NCI-H2107 treated with DMSO at 0.1 percent for 48 hours (cell line): ENCODE data around the gene CEP131.

ENCODE experiments used
- DNase-seq: peaks from one replicate; lab custom pipeline; 2025; ENCODE audit not compliant: unreplicated experiment; lab: John Stamatoyannopoulos, UW

The CEP131 gene

DNA sequence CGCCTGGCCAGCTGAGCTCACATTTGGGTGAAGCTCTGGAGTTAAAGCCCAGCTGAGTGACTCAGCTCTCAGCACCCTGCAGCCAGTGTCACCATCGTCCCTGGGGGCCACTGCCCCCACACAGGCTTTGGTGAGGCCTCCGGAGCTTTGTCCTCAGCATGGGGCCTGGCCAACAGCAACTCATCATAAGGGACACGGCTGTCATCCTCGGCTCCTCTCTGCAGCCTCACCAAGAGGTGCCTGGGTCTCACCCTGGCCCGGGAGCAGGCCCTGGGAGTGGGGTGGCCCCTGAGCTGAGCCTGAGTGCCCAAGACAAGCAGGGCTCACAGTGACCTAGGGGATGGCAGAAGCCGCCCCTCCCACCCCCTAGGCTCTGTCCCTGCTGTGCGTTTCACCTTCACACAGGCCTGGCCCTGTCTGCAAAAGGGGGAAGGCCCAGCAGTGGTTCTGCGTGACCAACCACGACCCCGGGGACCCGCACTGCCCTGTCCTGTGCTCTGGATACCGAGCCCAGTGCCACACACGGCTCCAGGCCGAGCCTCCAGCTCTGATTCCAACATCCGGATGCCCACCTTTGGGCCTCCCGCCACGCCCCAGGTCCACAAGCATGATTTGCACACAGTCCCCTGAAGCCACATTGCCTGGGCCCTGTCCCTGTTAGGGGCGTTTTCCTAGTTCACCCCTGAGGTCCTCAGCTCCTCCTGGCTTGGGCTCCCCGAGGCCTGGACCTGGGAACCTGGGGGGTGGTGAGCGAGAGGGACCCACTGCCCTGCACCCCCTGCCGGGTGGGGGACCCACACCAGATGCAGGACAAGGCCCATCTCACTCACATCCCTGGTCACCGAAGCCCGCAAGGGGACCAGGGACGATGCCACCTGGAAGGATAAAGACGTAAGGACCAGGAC lies 34.9 kb downstream of the CEP131 start:
- DNase-seq = no peak

DNA sequence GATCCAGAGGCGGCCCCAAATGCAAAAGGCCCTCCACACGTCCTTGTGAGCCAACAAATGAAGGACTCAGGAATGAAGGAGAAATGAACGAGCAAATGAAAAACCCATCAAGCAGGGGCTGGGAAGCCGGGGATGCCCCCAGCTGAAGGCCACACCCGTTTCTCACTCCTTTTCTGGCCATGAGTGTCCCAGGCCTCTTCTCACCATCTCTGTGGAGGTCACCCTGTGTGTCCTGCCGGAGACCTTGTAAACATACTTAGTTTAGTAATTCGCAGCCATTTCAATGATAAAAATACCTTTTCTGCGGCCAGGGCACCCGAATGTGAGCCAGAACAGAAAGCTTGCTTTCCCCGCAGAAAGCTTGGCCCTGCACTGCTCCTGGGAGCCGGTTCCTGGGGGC lies 35.6 kb downstream of the CEP131 start:
- no peak for DNase-seq

DNA sequence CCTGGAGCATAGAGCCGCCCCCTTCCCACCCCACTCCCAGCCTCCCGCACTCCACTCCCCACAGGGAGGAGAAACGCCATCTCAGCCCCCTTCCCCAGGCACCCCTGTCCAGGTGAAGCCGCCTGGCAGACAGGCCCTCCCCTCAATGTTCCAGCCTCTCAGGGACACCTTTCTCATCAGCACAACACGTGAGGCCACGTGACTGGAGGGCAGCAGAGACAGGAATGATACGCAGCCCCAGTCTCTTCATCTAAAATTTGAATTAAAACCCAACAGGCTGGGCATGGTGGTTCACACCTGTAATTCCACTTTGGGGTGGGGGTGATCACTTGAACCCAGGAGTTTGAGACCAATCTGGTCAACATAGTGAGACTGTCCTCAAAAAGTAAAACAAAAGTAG lies 36.6 kb downstream of the CEP131 start:
- no peak for DNase-seq

DNA sequence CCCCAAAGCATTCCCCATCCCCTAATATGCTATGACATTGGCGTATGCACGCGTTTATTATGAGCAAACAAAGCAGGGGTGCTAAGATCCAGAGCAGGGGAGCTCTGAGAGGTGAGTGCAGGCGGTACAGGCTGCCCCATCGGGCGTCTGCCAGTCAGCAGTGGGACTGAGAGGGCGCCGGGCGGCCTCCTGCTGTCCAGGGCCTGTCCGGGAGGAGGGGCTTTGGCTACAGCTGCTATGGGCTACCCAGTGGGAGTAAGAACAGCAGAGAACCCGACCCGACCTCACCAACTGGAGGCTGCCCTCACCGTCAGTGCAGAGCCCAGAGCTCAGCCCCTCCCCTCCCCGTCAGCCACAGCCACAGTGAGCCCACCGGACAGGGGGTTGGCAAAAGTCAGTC lies 38.2 kb downstream of the CEP131 start:
- DNase-seq = no peak

DNA sequence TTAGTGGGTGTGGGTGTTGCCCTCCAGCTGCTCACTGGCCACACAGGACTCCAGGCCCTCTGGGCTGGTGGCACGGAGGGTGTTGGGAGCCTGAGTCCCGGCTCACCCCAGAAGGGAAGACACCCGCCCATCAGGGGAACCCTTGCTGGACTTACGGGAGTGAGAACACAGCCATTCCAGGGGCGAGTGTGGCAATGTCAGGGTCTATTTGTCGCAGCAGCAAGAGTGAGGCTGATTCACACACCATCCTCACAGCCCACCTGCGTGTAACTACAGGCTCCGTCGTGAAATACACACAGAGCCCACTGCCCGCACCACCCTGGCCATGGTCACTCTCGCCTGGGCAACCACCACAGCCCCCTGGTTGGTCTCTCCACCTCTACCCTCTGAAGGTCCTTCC lies 39.0 kb downstream of the CEP131 start:
- no peak for DNase-seq

DNA sequence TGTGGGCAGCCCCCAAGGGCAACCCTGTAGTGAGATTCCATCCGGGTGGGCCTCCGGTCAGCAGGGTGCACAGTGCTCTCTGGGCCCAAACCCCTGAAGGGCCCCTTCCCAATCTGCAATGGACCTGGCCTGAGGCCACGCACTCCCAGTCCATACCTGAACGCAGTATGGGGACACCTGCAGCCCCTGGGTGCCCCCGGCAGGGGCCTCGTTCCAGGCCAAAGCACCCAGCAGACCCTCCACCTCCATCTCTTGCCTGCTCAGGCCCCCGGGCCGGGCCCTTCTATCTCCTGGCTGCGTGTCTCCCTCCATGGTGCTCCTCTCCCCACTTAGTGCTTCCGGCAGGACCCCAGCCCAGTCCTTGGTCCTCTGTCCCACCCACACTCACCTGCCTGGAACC lies 39.4 kb downstream of the CEP131 start:
- no peak for DNase-seq

DNA sequence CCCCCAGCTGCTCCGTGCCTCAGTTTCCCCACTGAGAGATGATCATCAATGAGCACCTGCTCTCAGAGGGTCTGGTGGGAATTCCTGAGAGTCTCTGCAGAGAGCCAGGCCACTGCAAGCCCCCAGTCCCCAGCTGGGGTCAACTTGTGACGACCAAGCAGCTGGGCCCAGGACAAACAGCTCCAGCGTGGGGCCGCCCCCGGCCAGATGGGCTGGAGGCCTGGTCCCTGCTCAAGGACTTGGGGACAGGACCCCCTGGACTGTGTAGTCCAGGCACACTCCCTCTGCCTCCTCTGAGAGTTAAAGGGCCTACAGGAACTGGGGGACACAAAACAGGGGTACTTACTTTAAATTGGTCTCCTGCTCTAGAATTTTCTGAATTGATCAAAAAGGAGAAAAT lies 40.2 kb downstream of the CEP131 start:
- DNase-seq = no peak

DNA sequence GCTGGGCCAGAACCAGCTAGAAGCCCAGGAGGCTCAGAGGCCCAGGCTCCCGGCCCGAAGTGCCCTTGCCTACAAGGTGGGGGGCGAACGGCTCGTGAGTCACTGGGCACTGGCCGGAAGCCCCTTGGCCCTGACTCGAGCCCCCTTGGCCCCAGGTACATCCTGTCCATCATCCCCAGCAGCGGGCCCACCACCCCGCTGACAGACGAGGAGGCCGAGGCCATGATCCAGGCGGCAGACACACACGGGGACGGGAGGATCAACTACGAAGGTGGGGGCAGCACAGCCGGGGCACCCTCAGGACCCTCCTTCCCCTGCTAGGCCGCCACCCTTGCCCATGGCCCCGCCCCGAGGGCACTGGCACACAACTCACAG lies 41.0 kb downstream of the CEP131 start:
- DNase-seq = no peak

DNA sequence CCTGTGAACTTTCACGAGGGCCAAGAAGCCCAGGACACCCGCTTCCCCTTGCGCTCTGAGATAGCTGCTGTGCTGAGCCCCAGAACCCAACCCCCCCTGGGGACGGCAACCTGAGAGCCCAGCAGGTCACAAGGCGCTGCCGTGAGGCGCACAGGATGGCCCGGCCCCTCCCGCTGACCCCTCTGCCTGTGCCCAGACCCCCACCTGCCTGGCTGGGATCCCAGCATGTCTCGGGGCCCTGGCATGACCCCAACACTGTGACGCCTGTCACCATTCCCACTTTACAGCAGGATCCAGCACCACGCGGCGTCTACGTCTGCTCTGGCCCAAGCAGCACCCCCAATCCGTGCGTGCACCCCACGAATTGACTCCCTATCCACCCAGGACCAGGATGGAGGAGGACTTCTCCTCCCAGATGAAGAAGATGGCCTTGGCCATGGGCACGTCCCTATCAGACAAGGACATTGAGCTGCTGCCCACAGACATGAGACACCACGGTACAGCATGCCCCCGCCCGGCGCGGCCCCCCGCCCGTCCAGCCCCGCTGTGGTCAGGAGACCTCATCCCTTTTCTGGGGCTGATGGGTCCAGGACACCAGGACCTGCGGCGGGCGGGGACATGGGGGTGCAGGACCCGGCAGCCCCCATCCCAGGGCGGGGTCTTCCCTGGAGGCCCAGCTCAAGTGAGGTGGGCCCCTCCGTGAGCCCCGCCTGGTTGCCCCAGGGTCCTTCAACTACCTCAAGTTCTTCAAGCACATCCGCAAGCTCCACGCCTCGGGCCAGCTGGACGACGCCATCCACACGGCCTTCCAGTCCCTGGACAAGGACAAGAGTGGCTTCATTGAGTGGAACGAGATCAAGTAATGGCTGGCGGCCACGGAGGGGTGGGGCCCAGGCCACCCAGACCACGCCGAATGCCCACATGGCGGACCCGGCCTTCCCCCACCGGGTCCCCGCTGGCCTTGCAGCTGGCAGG lies 41.6 kb downstream of the CEP131 start:
- no peak for DNase-seq

DNA sequence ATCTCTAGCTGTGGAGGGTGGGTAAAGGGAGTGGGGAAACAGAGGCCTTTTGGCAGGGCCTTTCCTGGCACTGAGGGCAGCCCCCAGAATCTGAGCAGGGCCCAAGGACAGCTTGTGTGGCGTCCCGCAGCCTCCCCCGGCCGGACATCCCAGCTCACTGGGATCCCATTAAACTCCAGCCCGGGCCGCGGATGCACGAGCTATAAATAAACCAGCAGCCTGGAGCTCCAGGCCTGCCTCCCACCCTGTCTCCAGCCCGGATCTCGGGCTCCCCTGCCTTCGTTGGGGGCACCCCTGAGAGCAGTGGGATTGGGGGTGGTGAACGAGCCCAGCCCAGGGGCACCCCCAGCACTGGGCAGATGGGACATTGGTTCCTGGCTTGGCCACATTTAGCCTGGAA lies 42.9 kb downstream of the CEP131 start:
- DNase-seq = no peak

DNA sequence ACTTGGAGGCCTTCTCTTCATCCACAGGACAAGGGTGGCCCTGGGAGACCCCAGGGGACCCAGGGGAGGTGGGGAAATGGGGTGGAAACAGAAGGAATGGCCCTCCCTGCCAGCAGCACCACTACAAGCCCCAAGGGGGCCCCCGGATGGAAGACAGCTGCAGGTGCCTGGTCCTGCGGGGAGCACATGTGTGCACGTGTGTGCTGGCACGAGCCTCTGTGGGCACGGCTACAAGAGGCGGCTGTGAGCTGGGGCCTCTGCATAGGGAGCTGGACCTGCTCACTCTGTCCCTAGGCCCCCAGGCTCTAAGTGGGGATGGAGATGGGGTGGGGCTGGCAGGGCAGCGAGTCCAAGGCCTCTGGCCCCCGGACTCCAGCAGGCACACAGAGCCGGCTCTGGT lies 43.5 kb downstream of the CEP131 start:
- DNase-seq = no peak

DNA sequence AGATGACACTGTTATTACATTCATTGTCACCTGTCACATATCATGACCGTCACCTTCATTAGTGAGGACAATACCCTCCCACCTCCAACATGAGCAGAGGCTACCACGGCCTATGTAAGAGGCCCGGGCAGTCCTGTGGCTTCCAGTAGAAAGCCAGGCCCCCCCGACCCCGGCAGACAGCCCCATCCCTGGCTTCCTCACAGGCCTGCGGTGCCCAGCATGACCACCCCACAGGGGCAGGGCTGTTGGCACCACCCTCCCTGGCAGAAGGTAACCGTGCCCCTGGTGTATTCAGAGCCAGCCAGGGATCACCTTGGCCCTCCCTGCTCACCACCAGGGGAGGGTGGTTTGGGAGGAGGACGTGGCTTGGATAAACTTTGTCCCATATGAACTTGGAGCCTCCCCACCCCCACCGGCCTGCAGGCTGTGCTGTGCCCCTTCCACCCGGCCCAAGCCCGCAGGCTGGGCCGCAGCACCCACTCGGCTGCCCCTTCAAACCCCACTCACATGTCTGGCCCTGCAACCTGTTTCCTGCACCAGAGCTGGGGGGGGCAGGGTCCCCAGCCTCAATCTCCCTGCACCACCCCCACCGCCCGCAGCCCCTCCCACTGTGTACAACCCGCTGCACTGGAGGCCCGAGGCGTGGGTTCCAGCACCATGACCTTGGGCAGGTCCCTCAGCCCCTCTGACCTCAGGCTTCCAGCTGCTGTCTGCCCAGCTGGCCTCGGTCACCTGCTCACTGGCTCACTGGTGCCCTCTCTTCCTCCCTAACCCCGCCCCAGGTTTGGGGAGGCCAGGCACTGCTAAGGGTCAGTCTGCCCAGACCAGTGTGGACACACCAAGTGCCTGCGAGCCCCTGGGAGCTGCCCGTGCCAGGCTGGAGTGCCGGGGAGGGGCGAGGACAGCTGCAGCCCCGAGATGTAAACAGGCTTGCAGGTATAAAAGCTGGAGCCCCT lies 44.4 kb downstream of the CEP131 start:
- DNase-seq = no peak

DNA sequence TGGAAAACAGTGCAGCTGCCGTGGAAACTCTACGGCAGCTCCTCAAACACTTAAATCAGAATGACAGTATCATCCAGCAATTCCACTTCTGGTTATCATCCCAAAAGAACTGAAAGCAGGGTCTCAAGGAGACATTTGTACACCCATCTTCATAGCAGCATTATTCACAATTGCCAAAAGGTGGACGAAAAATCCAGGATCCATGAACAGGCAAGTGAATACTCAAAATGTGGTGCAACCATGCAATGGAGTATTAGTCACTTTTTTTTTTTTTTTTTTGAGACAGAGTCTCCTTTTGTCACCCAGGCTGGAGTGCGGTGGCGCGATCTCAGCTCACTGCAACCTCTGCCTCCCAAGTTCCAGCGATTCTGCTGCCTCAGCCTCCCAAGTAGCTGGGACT lies 46.1 kb downstream of the CEP131 start:
- no peak for DNase-seq

DNA sequence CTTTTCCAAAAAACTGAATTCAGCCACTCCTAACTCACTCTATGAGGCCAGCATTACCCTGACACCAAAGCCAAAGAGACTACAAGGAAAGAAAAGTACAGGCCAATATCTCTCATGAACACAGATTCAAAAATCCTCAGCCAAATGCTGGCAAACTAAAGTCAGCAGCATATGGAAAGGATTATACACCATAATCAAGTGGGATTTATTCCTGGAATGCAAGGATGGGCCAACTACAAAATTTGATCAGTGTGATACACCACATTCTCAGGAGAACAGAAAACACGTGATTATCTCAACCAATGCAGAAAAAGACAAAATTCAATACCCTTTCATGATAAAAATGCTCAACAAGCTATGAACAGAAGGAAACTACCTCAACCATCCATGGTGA lies 49.0 kb downstream of the CEP131 start:
- no peak for DNase-seq

DNA sequence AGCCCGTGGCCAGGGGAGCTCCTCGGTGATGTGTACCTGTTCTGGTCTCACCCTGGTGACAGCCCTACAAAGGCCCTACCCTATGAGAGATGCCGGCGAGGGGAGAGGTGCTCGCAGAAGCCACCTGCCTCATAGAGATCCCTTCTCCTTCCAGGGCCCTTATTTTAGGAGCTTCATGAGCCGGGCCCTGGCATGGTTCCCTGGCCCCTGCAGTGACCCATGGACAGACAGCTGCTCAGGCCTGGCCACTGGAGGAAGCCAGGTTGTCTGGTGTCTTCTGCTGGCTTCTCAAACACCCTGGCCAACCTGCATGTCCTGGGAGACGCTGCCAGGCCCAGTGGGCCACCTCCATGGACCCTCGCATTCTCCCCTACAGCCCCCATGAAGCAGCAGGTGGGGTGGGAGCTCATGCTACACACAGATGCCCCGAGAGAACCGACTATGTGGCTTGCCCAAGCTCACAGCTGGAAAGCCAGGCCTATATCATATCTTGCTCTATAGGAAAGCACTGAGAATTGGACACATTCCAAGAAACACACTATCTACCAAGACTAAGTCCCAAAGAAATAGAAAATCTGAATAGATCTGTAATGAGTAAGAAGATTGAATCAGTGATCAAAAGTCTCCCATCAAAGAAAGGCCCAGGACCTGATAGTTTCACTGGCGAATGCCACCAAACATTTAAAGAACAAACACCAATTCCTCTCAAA lies 49.6 kb downstream of the CEP131 start:
- no peak for DNase-seq

DNA sequence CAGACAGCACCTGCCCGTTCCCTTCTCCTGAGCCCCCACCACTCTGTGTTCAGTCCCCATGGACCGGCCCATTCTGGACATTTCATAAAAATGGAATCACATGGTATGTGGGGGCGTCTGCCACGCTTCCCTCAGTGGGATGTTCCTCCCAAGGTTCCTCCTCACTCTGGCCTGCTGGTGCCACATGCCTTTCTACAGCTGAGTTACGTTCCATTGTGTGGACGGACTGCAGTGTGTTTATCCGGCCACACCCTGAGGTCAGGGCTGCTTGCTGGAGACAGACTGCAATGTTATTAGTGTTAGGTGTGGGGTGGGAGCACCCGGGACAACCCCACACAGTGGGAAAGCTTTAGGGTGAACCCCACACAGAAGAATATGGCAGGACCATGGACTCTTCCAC lies 50.8 kb downstream of the CEP131 start:
- no peak for DNase-seq

DNA sequence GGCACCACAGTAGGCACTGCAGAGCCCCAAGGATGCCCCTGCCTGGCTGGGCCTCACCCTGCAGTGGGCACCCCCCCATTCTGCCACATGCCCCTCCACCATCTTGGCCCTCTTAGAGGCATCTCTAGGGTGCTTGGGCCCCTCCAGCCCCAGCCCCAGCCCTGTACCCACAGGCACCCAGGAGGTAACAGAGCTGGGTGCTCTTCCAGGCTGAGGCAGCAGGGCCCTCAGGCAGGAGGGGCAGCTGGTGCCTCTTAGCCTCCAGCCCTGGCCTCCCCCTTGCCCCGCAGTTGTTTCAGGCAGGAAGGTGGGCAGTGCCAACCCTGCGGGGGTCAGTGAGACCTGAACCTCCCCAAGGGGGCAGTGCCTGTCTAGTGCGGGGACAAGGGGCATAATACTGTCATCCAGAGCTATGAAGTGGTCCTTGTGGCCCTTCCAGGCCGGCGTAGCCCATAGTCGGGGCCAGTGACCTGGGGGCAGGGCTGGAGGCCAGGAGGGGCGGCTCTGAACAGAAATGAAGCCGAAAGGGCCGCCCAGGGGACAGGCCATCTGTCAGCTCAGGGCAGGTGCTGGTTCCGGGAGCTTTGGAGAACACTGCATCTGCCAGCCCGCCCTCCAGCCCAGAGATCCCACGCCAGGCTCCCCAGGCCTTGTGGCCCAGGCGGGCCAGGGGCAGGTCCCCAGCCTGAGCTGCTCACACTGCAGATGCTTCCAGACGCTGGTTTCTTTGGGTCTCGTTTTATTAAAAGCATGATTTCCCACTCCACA lies 51.9 kb downstream of the CEP131 start:
- no peak for DNase-seq

DNA sequence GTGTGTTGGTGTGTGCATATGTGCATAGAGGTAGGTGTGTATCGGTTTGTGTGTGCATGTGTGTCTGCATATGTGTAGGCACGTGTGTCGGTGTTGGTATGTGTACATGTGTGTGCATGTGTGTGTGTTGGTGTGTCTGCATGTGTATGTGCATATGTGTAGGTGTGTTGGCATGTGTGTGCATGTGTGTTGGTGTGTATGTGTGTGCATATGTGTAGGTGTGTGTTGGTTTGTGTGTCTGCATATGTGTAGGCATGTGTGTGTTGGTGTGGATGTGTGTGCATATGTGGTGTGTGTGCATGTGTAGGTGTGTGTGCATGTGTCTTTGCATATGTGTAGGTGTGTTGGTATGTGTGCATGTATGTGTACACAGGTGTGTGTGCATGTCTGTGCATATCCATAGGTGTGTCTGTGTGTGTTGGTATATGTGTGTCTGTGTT lies 52.9 kb downstream of the CEP131 start:
- DNase-seq = no peak

DNA sequence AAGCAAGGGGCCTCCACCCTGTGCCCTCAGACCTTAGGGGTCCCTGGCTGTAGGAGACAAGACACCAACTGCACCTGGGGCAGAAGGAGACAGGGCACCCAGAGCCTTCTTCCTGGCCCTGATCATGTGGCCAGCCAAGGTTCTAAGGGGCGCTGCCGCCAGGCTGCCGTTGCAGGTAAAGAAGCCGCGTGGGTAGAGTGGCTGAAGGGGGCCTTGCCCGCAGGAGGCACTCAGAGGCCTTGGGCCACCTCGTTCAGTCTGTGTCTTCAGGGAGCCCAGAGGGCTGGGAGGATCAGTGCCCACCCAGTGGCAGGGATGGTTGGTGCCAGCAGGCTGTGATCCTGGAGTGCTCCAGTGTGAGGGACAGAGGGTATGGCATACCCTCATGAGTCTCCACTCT lies 55.1 kb downstream of the CEP131 start:
- no peak for DNase-seq

DNA sequence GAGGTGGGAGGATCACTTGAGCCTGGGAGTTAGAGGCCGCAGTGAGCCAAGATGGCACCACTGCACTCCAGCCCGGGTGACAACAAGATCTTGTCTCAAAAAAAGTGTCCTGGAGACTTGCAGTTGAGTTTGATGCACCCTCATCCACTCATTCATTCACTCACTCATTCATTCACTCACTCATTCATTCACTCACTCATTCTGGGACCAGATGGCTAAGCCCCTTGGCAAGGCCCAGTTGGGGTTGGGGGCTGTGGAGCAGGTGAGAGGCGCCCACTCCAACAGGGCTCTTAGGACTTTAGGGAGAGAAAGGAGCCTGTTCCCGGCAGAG lies 55.6 kb downstream of the CEP131 start:
- DNase-seq = no peak
